K562 (cell line): Measurements from ENCODE around the gene SIGLEC11. TPM values are rescaled to one million over a fixed set of nuclear protein-coding genes. Genes with fewer than 3 reads are reported as not detected.
A peak's percentile ranks its signal among the peaks of the same experiment; 100 is the strongest.

ENCODE experiments used
- ATAC-seq: fragments of 200-7000 bp; cut with Tn5 transposase; 3 replicates; pipeline ENCODE4 v1.9.1; 2020; ENCODE audit warnings: moderate library complexity
- BruUV-seq: library from RNA; stranded (reverse); fragments of 400-500 nt; replicated peaks from 2 replicates; lab custom pipeline; 2021; lab: Mats Ljungman, UMichigan
- CTCF ChIA-PET: fragments of 300-600 bp; formaldehyde crosslinking; extraction: SDS; loops from one replicate; lab custom pipeline; 2021; ENCODE audit warnings: low intra/inter-chr PET ratio; lab: Yijun Ruan, JAX
- POLR2A ChIA-PET: fragments of 300-600, 350-650 bp; sonication (Branson Sonifier 250); formaldehyde crosslinking; extraction: SDS; loops from one replicate; lab custom pipeline; 2021; ENCODE audit warnings: antibody characterized with exemption, inconsistent platforms; lab: Yijun Ruan, JAX
- DNase-seq, 4 experiments: peaks; one replicate each; pipeline versions ENCODE4 v3.0.0 to v3.0.0-alpha.2; 2011 to 2018; ENCODE audit warnings: low spot score in 3 of 4, mixed read lengths in 3 of 4; ENCODE audit errors: extremely low read depth in 1 of 4
- FAIRE-seq: peaks from 2 replicates; lab custom pipeline; 2011; peaks lifted over from hg19 to GRCh38; lab: Jason Lieb, UNC
- H2AFZ ChIP-seq: 2 replicates; pipeline ENCODE4 v1.6.0; 2011; ENCODE audit warnings: low read depth, low read length, control low read depth, inconsistent platforms
- H3K27ac ChIP-seq: fragments of 200-600 bp; 3 replicates; pipeline ENCODE4 v1.8.0; 2011; ENCODE audit warnings: low read depth, mild to moderate bottlenecking, control low read depth, inconsistent platforms, low read length, moderate library complexity, mixed read lengths; ENCODE audit errors: extremely low read depth
- H3K27me3 ChIP-seq, 2 experiments: fragments of 300-600 bp in 1 of 2; 2 replicates in 1 of 2; 3 replicates in 1 of 2; pipeline versions ENCODE4 v1.6.0 to v1.8.0; 2011; ENCODE audit warnings: inconsistent platforms in 2 of 2, low read length in 2 of 2, mild to moderate bottlenecking in 1 of 2, mixed read lengths in 1 of 2, moderate library complexity in 1 of 2; ENCODE audit not compliant: control insufficient read depth in 2 of 2, insufficient read depth in 2 of 2
- H3K36me3 ChIP-seq: fragments of 300-600 bp; 3 replicates; pipeline ENCODE4 v1.8.0; 2011; ENCODE audit warnings: mild to moderate bottlenecking, low read length, inconsistent platforms; ENCODE audit not compliant: control insufficient read depth, insufficient read depth
- H3K4me1 ChIP-seq, 2 experiments: fragments of 200-600 bp in 1 of 2; replicated peaks in 1 of 2; 2 replicates in 1 of 2; 3 replicates in 1 of 2; pipeline versions ENCODE4 v1.5.1 to v1.8.0; 2011; ENCODE audit warnings: inconsistent platforms in 2 of 2, low read length in 2 of 2, mild to moderate bottlenecking in 1 of 2, mixed read lengths in 1 of 2, moderate library complexity in 1 of 2; ENCODE audit not compliant: control insufficient read depth in 2 of 2, insufficient read depth in 2 of 2
- H3K4me2 ChIP-seq: 2 replicates; pipeline ENCODE4 v1.6.1; 2011; ENCODE audit warnings: low read length, control low read depth, inconsistent platforms, mixed read lengths; ENCODE audit not compliant: insufficient read depth
- H3K4me3 ChIP-seq: fragments of 200-600 bp; sonication (generic), shearing (Covaris generic); 2 replicates; pipeline ENCODE4 v1.5.1; 2016; ENCODE audit warnings: control low read depth, inconsistent platforms
- H3K79me2 ChIP-seq: fragments of 200-600 bp; 3 replicates; pipeline ENCODE4 v1.8.0; 2011; ENCODE audit warnings: low read length, inconsistent platforms; ENCODE audit not compliant: control insufficient read depth, insufficient read depth
- H3K9ac ChIP-seq, 2 experiments: 2 replicates each; pipeline versions ENCODE4 v1.6.0 to v1.6.1; 2011; ENCODE audit warnings: low read depth in 2 of 2, low read length in 2 of 2, control low read depth in 1 of 2, inconsistent platforms in 1 of 2, mild to moderate bottlenecking in 1 of 2, mixed read lengths in 1 of 2; ENCODE audit not compliant: insufficient read depth in 1 of 2
- H3K9me1 ChIP-seq: one replicate; pipeline ENCODE4 v1.6.0; 2011; ENCODE audit warnings: inconsistent platforms, mild to moderate bottlenecking, low read length, moderate library complexity; ENCODE audit not compliant: control insufficient read depth, insufficient read depth
- H3K9me3 ChIP-seq: replicated peaks from 2 replicates; pipeline ENCODE4 v1.5.1; 2011; ENCODE audit warnings: low read depth, low read length, inconsistent platforms; ENCODE audit not compliant: control insufficient read depth, insufficient read depth
- H4K20me1 ChIP-seq: replicated peaks from 2 replicates; pipeline ENCODE4 v1.6.1; 2011; ENCODE audit warnings: low read length, inconsistent platforms, mixed read lengths; ENCODE audit not compliant: control insufficient read depth, insufficient read depth
- BHLHE40 ChIP-seq: IDR thresholded peaks from 2 replicates; pipeline ENCODE4 v1.6.1; 2011; ENCODE audit warnings: low read length, improper control_type of control experiment
- CREB1 ChIP-seq, 2 experiments: sonication (generic) in 1 of 2; formaldehyde crosslinking in 1 of 2; IDR thresholded peaks; 2 replicates each; pipeline versions ENCODE4 v1.6.1 to v1.8.0; 2012 to 2022; ENCODE audit warnings: inconsistent platforms in 1 of 2, mild to moderate bottlenecking in 1 of 2, missing genetic modification reagents in 1 of 2, moderate library complexity in 1 of 2
- ERF ChIP-seq: fragments of 450-650 bp; formaldehyde crosslinking; IDR thresholded peaks from 2 replicates; pipeline ENCODE4 v1.4.0; 2020; ENCODE audit warnings: mild to moderate bottlenecking, mixed read lengths
- MAX ChIP-seq: sonication (generic); formaldehyde crosslinking; IDR thresholded peaks from 2 replicates; pipeline ENCODE4 v1.9.0; 2022; ENCODE audit warnings: mild to moderate bottlenecking, missing genetic modification reagents
- NCOA6 ChIP-seq: fragments of 450-650 bp; IDR thresholded peaks from 2 replicates; pipeline ENCODE4 v1.6.1; 2017; ENCODE audit warnings: mild to moderate bottlenecking
- PCBP1 ChIP-seq: fragments of 200-400 bp; formaldehyde crosslinking; IDR thresholded peaks from 2 replicates; pipeline ENCODE4 v1.6.1; 2018; ENCODE audit warnings: mild to moderate bottlenecking, low read depth, low read length; ENCODE audit not compliant: poor library complexity, severe bottlenecking
- PYGO2 ChIP-seq: fragments of 450-650 bp; IDR thresholded peaks from 2 replicates; pipeline ENCODE4 v1.6.1; 2016; ENCODE audit warnings: mild to moderate bottlenecking, missing genetic modification characterization, moderate library complexity, missing compliant biosample characterization
- STAG1 ChIP-seq: sonication (generic); formaldehyde crosslinking; IDR thresholded peaks from 2 replicates; pipeline ENCODE4 v1.5.0; 2020; ENCODE audit warnings: missing genetic modification reagents, borderline replicate concordance
- STAT6 ChIP-seq: sonication (generic); formaldehyde crosslinking; IDR thresholded peaks from 2 replicates; pipeline ENCODE4 v1.8.1; 2023; ENCODE audit warnings: mild to moderate bottlenecking, missing genetic modification reagents
- ZBTB11 ChIP-seq, 3 experiments: fragments of 200-800 bp in 1 of 3; fragments of 250-450 bp in 1 of 3; fragments of 450-650 bp in 1 of 3; sonication (Bioruptor Pico) in 1 of 3; sonication (Bioruptor generic) in 1 of 3; formaldehyde crosslinking in 1 of 3; IDR thresholded peaks; 2 replicates each; pipeline versions ENCODE4 v1.6.1 to v1.8.0; 2016 to 2022; ENCODE audit warnings: mild to moderate bottlenecking in 2 of 3, missing genetic modification characterization in 2 of 3, missing compliant biosample characterization in 1 of 3, moderate library complexity in 1 of 3
- ZNF57 ChIP-seq: fragments of 450-650 bp; formaldehyde crosslinking; IDR thresholded peaks from 2 replicates; pipeline ENCODE4 v1.4.0; 2020; ENCODE audit warnings: mild to moderate bottlenecking, moderate library complexity
- ZNF695 ChIP-seq: fragments of 450-650 bp; formaldehyde crosslinking; IDR thresholded peaks from 2 replicates; pipeline ENCODE4 v1.4.0; 2020; ENCODE audit warnings: mild to moderate bottlenecking, moderate library complexity
- ZNF79 ChIP-seq: fragments of 250-450 bp; sonication (Bioruptor Pico); IDR thresholded peaks from 2 replicates; pipeline ENCODE4 v1.4.0; 2020; ENCODE audit warnings: low read depth, mild to moderate bottlenecking, moderate library complexity
- WGBS: fragments of 100-300 bp; shearing (Covaris generic); methylation state at CpG from one replicate; pipeline ENCODE4 v1.1.6; 2016; ENCODE audit warnings: low coverage, mixed read lengths; ENCODE audit not compliant: insufficient coverage; ENCODE audit errors: missing lambda C conversion rate; 5-methylcytosine and 5-hydroxymethylcytosine counted together
- in situ Hi-C: fragments of 300-500 bp; cut with MboI; formaldehyde crosslinking; loops from 4 replicates; pipeline ENCODE4 v1.15.0; 2018; ENCODE audit warnings: inconsistent platforms, mixed read lengths
- intact Hi-C: fragments of 100-400 bp; cut with micrococcal nuclease; formaldehyde crosslinking; loops from 2 replicates; pipeline ENCODE4 v1.14.2; 2022
- polyA plus RNA-seq, 8 experiments: library from polyadenylated mRNA; depleted of rRNA in 4 of 8; stranded (reverse) in 5 of 8; unstranded in 3 of 8; fragments of >200 nt; fragmentation: Nextera tagmentation in 2 of 8; fragmentation: Illumina TruSeq in 1 of 8; extraction: Ambion mirVana in 2 of 8; extraction: Trizol in 1 of 8; gene quantifications; 2 replicates each; pipeline versions ENCODE4 v1.2.1 to v1.2.3, GENCODE V29; 2011 to 2014; ENCODE audit warnings: inconsistent platforms in 1 of 8, missing spikeins in 1 of 8
- total RNA-seq, 7 experiments: library from RNA; depleted of rRNA in 6 of 7; stranded (reverse); fragments of >200 nt in 6 of 7; fragmentation: Illumina TruSeq in 2 of 7; extraction: Trizol in 2 of 7; gene quantifications; 2 replicates each; pipeline versions ENCODE4 v1.2.1 to v1.2.3, GENCODE V29; 2011 to 2021; ENCODE audit warnings: low replicate concordance in 1 of 7

SIGLEC11 gene
- total and polyA plus RNA-seq, 9 of the 15 experiments (the other 6 are each of a cell fraction or from before 2014, with no cell fraction given) = not detected

GRCh38 chr19:49973987-49974386, 13.0 kb upstream of the SIGLEC11 start:
- Histone ChIP-seq H3K9me1 (peaks cover 5% of the 10 kb centered on the region), H3K9ac (no peak overlapping the region), H3K27ac (no peak overlapping the region), H3K4me2 (no peak overlapping the region), H3K27me3 (peaks cover 4% of the 10 kb centered on the region in 2 experiments; a peak in 3 of 5 replicates), H2AFZ (no peak overlapping the region), H3K36me3 (no peaks in the 10 kb centered on the region; the same call in 2 of the 3 replicates), H3K9me3 (no peaks in the 10 kb centered on the region), H3K4me3 (no peak overlapping the region), H3K79me2 (no peaks in the 10 kb centered on the region), H3K4me1 (peaks cover 0 to 20% of the 10 kb centered on the region in 2 experiments; a peak in 3 of 5 replicates), H4K20me1 (peaks cover 5% of the 10 kb centered on the region; the same call in 1 of the 2 replicates)
- intact Hi-C loops (no loop called here), in situ Hi-C loops (no loop called here)
- FAIRE-seq = no peak
- no TSS peak for BruUV-seq
- no peak for ATAC-seq
- POLR2A ChIA-PET = no interaction called here
- 48% methylated on average over 18 of the region's 18 CpGs for WGBS
- DNase-seq = no peak
- CTCF ChIA-PET = no interaction called here
- no peak for TF ChIP-seq PYGO2 (tag)
- TF ChIP-seq NCOA6 = no peak
- no peak for TF ChIP-seq ZNF79
- TF ChIP-seq ERF (CRISPR knock-in tag) = no peak
- TF ChIP-seq STAG1 (CRISPR knock-in tag) = no peak
- no peak for TF ChIP-seq PCBP1
- TF ChIP-seq ZBTB11 (CRISPR knock-in tag; IDR thresholded peaks at IDR 0.05) = no peak
- TF ChIP-seq STAT6 (CRISPR knock-in tag) = no peak
- TF ChIP-seq ZNF57 (CRISPR knock-in tag) = no peak
- 0 out of 2 replicates have a peak, but pooled peaks have one; percentile 14 for TF ChIP-seq BHLHE40
- TF ChIP-seq CREB1 (IDR thresholded peaks at IDR 0.05) = no peak
- no peak for TF ChIP-seq CREB1 (CRISPR knock-in tag; IDR thresholded peaks at IDR 0.05)
- TF ChIP-seq MAX (CRISPR knock-in tag) = peak; percentile 42; the same call in 1 of the 2 replicates
- no peak for TF ChIP-seq ZNF695 (CRISPR knock-in tag)
